Measurements from ENCODE around the gene SP7.

SP7 gene

DNA sequence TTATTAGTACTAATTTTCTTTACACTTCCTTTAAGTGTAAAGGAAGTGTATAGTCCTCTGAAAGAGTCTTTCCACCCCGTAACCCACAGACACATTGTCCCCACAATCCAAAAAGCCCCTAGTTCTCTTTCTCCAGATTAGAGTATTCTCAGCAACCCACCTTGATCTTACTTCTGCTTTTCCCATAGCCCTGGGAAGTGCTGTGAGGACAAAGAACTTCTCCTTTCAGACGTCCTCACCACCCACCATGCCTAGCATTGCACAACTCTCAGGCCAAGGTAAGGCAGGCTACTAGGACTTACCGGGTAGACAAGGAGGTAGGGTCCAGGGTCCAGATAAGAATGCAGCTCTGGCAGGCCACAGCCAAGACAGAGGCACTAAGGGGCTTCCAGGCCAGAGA, 22.2 kb downstream of the SP7 start:
- DNase-seq (ENCODE audit: low spot score): no peak
- TF ChIP-seq, protein P1, sequence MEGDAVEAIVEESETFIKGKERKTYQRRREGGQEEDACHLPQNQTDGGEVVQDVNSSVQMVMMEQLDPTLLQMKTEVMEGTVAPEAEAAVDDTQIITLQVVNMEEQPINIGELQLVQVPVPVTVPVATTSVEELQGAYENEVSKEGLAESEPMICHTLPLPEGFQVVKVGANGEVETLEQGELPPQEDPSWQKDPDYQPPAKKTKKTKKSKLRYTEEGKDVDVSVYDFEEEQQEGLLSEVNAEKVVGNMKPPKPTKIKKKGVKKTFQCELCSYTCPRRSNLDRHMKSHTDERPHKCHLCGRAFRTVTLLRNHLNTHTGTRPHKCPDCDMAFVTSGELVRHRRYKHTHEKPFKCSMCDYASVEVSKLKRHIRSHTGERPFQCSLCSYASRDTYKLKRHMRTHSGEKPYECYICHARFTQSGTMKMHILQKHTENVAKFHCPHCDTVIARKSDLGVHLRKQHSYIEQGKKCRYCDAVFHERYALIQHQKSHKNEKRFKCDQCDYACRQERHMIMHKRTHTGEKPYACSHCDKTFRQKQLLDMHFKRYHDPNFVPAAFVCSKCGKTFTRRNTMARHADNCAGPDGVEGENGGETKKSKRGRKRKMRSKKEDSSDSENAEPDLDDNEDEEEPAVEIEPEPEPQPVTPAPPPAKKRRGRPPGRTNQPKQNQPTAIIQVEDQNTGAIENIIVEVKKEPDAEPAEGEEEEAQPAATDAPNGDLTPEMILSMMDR (IDR thresholded peaks at IDR 0.05): no peak
- H3K4me3 ChIP-seq: no peak overlapping the region
- H3K27ac ChIP-seq: no peak overlapping the region

DNA sequence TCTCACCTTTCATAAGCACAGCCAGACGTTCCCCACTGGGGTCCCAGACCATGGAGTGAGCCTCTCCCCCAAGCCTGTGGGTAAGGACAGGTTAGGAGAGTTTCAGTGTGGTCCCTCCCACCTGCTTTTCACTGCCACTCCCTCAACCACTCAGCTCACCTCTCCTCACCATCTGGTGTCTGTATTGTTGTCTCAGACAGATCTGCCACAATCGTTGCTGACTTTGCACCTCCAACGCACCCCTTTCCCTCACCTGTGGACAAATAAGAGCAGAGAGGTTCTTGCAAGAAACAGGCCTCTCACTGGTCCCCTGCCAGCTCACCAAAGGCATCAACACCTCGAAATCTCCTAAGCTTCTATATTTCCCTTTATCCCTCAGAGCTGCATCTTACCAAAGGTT, 27.9 kb downstream of the SP7 start:
- TF ChIP-seq, protein P1 (IDR thresholded peaks at IDR 0.05): no peak
- Histone ChIP-seq H3K27ac (no peak overlapping the region), H3K4me3 (no peak overlapping the region)

DNA sequence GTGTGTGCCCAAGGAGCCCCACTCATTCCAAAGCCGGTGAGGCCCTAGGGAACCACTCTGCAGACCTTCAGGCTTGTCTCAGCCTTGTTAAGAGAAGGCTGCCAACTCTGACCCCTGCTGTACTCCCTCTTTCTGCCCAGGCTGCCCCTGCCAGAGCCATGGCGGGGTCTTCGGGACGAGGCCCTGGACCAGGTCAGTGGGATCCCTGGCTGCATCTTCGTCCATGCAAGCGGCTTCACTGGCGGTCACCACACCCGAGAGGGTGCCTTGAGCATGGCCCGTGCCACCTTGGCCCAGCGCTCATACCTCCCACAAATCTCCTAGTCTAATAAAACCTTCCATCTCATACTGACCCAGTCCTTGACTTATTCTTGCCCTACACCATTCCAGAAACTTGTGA, 29.3 kb downstream of the SP7 start:
- no peak overlapping the region for H3K4me3 ChIP-seq
- no peak overlapping the region for H3K27ac ChIP-seq
- TF ChIP-seq, protein P1 (IDR thresholded peaks at IDR 0.05): no peak
- DNase-seq (ENCODE audit: low spot score): no peak

More for the DNA sequence above, 27.9 kb downstream of the SP7 start:
- DNase-seq (ENCODE audit: low spot score): no peak

DNA sequence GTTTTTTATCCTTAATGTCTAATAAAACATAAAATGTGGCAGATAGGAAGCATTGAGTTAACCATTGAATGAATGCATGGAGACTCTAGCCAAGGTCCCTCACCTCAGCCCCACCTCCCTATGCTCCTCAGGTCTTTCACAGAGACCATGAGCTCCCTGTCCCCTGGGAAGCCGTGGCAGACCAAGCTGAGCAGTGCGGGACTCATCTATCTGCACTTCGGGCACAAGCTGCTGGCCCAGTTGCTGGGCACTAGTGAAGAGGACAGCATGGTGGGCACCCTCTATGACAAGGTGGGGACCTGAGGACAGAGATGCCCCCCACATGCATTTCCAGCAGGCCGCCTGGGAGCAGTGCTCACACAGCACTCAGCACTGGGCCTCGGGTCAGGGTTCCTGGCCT, 33.3 kb downstream of the SP7 start:
- TF ChIP-seq, protein P1 (IDR thresholded peaks at IDR 0.05): no peak
- DNase-seq (ENCODE audit: low spot score): no peak
- no peak overlapping the region for H3K4me3 ChIP-seq
- no peak overlapping the region for H3K27ac ChIP-seq

DNA sequence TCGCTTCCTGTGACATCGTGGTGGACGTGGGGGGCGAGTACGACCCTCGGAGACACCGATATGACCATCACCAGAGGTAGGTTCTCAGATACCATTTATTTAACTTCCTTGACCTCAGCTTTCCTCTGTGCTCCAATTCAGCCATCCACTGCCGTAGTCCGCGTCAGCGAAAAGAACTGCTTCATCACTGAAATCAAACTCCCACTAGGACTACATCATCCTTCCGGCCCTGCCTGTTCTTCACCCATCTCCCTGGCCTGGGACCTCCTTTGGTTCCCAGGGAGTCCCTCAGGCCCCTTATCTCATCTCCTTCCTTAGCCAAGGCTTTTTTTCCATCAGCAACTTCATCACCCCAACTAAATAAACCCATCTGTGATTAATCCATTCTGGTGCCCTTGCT, 36.0 kb downstream of the SP7 start:
- TF ChIP-seq, protein P1 (IDR thresholded peaks at IDR 0.05): no peak
- peak overlapping the region; percentile 44 to 78 for H3K27ac ChIP-seq
- DNase-seq (ENCODE audit: low spot score): no peak

DNA sequence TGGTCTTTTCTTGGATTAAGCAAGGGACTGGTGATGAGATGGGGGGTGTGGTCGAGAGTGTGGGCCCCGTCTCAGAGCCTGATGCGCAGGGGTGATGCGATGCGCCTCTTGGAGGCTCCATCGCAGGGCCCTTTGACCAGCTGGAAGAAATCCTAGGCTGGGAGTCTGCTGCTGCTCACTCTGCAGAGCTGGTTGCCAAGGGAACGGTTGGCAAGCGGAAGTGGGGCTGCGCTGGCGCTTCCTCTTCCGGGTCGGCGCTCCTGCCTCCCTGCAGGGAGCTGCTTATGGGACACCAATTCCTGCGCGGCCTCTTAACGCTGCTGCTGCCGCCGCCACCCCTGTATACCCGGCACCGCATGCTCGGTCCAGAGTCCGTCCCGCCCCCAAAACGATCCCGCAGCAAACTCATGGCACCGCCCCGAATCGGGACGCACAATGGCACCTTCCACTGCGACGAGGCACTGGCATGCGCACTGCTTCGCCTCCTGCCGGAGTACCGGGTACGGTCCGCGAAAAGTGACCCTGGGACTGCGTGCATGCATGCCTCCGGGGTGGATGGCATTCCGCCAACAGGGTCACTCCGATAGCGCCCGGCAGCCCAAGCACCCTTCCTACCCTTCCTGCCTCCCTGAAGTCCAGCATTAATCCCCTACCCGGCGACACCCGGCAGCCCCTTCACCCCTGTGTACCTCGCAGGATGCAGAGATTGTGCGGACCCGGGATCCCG, 36.5 kb downstream of the SP7 start, which contains the start of gene MYG1:
TSS of gene MYG1 (plus strand) at position 242 of the 727 bp plus-strand sequence. CDS start at position 285, 43 bp downstream.
- TF ChIP-seq, protein P1 (IDR thresholded peaks at IDR 0.05): no peak

More for the DNA sequence above, 36.0 kb downstream of the SP7 start:
- H3K4me3 ChIP-seq: peak overlapping the region; percentile 94

DNA sequence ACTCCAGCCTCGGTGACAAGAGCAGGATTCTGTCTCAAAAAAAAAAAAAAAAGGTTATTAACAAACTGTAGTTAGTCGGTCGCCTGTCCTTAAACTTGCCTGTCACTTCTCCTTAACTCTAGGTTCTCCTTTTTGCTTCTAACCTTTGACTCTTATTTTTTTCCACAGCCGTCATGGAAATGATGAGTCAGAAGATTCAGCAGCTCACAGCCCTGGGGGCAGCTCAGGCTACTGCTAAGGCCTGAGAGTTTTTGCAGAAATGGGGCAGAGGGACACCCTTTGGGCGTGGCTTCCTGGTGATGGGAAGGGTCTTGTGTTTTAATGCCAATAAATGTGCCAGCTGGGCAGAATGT, 37.1 kb downstream of the SP7 start:
- peak overlapping the region; percentile 94 for H3K4me3 ChIP-seq
- no peak for DNase-seq (ENCODE audit: low spot score)
- H3K27ac ChIP-seq: peak overlapping the region; percentile 50 to 78

More for the DNA sequence above, 36.5 kb downstream of the SP7 start, which contains the start of gene MYG1:
- Histone ChIP-seq H3K27ac (peak within 1 kb of the TSS; percentile 50 to 78), H3K4me3 (peak within 1 kb of the TSS; percentile 94)
- peak; percentile 93 for DNase-seq (ENCODE audit: low spot score)

More for the DNA sequence above, 37.1 kb downstream of the SP7 start:
- TF ChIP-seq, protein P1 (IDR thresholded peaks at IDR 0.05): no peak

Data from coronary artery (tissue), 2 donors.